ENCODE measurements around the gene KCNK1. TPM values are rescaled to one million over a fixed set of nuclear protein-coding genes. Genes with fewer than 3 reads are reported as not detected.

Gene KCNK1
- total and polyA plus RNA-seq, 2 of the 4 experiments (the other 2 are of a cell fraction) = 0.90 to 1.6 TPM

GRCh38 chr1:233584376-233584775 is 29.5 kb upstream of the KCNK1 start:
- Histone ChIP-seq H2AK5ac (ENCODE audit: low read depth, low read length) (no peak overlapping the region), H3K9me1 (ENCODE audit: insufficient read depth, low read length) (no peaks in the 10 kb centered on the region), H3K4me2 (ENCODE audit: low read depth, low read length) (no peak overlapping the region), H3K4ac (ENCODE audit: low read depth, low read length) (no peak overlapping the region), H2BK20ac (ENCODE audit: low read depth, low read length) (no peak overlapping the region), H4K91ac (ENCODE audit: insufficient read depth, low read depth, low read length) (no peak overlapping the region), H3K9ac (ENCODE audit: low read depth, low read length) (no peak overlapping the region), H2AFZ (replicated peaks; ENCODE audit: low read length, poor library complexity) (no peak overlapping the region), H2BK15ac (ENCODE audit: low read depth, low read length) (no peak overlapping the region), H2BK5ac (ENCODE audit: low read depth, low read length, poor library complexity, severe bottlenecking) (no peak overlapping the region), H3K18ac (ENCODE audit: low read depth, low read length) (no peak overlapping the region), H3K23ac (ENCODE audit: low read depth, low read length) (no peak overlapping the region), H2AK9ac (replicated peaks; ENCODE audit: low read depth, low read length, poor library complexity) (no peak overlapping the region), H3K14ac (replicated peaks; ENCODE audit: low read depth, low read length) (no peak overlapping the region), H4K8ac (ENCODE audit: low read depth in 2 of 2, low read length in 2 of 2) (no peak overlapping the region), H3K56ac (ENCODE audit: extremely low read depth, insufficient read depth, low read length) (no peak overlapping the region), H2BK120ac (ENCODE audit: low read depth, low read length) (no peak overlapping the region), H4K5ac (ENCODE audit: low read depth, low read length) (no peak overlapping the region), H3K36me3 (ENCODE audit: control insufficient read depth, insufficient read depth, low read length) (no peaks in the 10 kb centered on the region), H3K27me3 (ENCODE audit: control insufficient read depth, insufficient read depth, low read length) (no peaks in the 10 kb centered on the region), H3K9me3 (ENCODE audit: control insufficient read depth, insufficient read depth, low read length) (peaks cover 6% of the 10 kb centered on the region; the same call in 1 of the 2 replicates), H3K4me3 (ENCODE audit: insufficient read depth, low read depth, low read length) (no peak overlapping the region), H3K27ac (ENCODE audit: insufficient read depth, low read length) (no peak overlapping the region), H4K20me1 (ENCODE audit: insufficient read depth, low read length) (no peaks in the 10 kb centered on the region), H3K79me1 (ENCODE audit: low read depth in 1 of 2, low read length in 2 of 2) (no peaks in the 10 kb centered on the region), H3K4me1 (ENCODE audit: control insufficient read depth, insufficient read depth, low read length) (no peaks in the 10 kb centered on the region)
- POLR2A ChIA-PET (ENCODE audit: unreplicated experiment) = no interaction called here
- 50% methylated on average over 1 of the region's 4 CpGs; no CpG with 5 or more reads in 1 of the 2 experiments for WGBS, 2 experiments (ENCODE audit: extremely low coverage in 2 of 2, insufficient read length in 1 of 2)
- CTCF ChIA-PET = no interaction called here
- intact Hi-C loops (cut with micrococcal nuclease) (no loop called here), in situ Hi-C loops (cut with MboI; ENCODE audit: low sequenced_read_pairs) (no loop called here), dilution Hi-C loops (cut with HindIII; ENCODE audit: low sequenced_read_pairs, unreplicated experiment) (no loop called here)
- BruUV-seq (replicated peaks) = no TSS peak
- TF ChIP-seq POLR2A (IDR thresholded peaks at IDR 0.05; ENCODE audit: low read depth, low read length) = no peak
- TF ChIP-seq MAZ (IDR thresholded peaks at IDR 0.05; ENCODE audit: borderline replicate concordance, low read depth, low read length) = no peak
- TF ChIP-seq RFX5 (IDR thresholded peaks at IDR 0.05; ENCODE audit: low read depth, low read length) = no peak
- no peak for TF ChIP-seq MAFK (IDR thresholded peaks at IDR 0.05; ENCODE audit: low read depth, low read length)
- no peak for TF ChIP-seq USF2 (IDR thresholded peaks at IDR 0.05; ENCODE audit: low read depth, low read length)
- TF ChIP-seq NFE2L2 (IDR thresholded peaks at IDR 0.05; ENCODE audit: low read depth, low read length) = no peak
- no peak for TF ChIP-seq SMC3 (IDR thresholded peaks at IDR 0.05; ENCODE audit: low read depth, low read length)
- no peak for TF ChIP-seq ELK1 (IDR thresholded peaks at IDR 0.05; ENCODE audit: borderline replicate concordance, low read depth, low read length)
- TF ChIP-seq RAD21 (IDR thresholded peaks at IDR 0.05; ENCODE audit: low read length) = no peak
- no peak for TF ChIP-seq CHD1 (IDR thresholded peaks at IDR 0.05; ENCODE audit: low read depth, low read length)
- TF ChIP-seq BHLHE40 (IDR thresholded peaks at IDR 0.05; ENCODE audit: low read depth, low read length) = no peak
- no peak for TF ChIP-seq CTCF (conservative IDR thresholded peaks at IDR 0.05; ENCODE audit: low read depth, low read length)
- ATAC-seq (ENCODE audit: low read depth) (no peak), DNase-seq (no peak)

Measured in IMR-90 (cell line).